Stimulated activated CD4-positive, alpha-beta T cell treated with anti-CD3 and anti-CD28 coated beads, Interleukin-1b, Interleukin-23, amount 100 ng/mL, for 24 hours (primary cell): ENCODE results near the gene INPP5A.

Experiments used
- DNase-seq, 4 experiments: peaks; one replicate each; pipeline ENCODE4 v3.0.0-alpha.2; 2020; ENCODE audit warnings: low read depth in 4 of 4, low spot score in 1 of 4

Gene INPP5A

DNA sequence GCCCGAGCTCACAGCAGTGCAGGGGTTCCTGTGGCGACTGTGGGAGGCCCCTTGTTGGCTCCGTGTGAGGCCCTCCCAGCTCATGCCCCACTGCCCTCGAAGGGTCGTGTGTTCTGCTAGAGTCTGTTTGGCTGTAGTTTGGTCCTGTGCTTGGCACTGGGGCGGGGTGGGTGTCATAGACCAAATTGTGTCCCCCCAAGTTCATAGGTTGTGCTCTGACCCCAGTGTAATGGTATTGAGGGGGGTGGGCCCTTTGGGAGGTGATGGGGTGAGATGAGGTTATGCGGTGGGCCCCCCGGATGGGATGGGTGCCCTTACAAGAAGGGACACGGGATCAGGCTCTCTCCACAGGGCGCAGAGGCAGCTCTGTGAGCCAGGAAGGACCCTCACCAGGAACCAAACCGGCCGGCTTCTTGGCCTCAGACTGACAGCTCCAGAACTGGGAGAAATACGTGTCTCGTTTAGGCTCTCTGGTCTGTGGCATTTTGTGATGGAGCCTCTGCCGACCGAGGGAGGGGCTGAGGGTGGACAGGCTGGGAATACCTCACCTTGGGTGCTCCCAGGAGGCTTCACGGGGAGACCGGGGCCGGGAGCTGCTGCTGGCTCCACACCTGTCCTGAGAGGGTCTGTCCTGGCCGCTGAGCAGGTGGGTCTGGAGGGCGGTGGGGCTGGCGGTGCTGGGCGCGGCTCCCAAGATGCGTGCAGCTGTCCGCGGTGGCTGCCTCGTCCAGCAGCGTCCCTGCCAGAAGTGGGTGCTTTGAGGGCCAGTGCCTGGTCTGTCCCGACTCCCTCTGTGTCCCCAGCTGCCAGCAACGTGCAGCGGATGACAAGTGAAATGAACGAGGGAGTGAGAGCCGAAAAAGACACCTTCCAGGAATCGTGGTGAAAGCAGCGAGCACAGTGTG is 89.4 kb downstream of the INPP5A start:
- no peak for DNase-seq

DNA sequence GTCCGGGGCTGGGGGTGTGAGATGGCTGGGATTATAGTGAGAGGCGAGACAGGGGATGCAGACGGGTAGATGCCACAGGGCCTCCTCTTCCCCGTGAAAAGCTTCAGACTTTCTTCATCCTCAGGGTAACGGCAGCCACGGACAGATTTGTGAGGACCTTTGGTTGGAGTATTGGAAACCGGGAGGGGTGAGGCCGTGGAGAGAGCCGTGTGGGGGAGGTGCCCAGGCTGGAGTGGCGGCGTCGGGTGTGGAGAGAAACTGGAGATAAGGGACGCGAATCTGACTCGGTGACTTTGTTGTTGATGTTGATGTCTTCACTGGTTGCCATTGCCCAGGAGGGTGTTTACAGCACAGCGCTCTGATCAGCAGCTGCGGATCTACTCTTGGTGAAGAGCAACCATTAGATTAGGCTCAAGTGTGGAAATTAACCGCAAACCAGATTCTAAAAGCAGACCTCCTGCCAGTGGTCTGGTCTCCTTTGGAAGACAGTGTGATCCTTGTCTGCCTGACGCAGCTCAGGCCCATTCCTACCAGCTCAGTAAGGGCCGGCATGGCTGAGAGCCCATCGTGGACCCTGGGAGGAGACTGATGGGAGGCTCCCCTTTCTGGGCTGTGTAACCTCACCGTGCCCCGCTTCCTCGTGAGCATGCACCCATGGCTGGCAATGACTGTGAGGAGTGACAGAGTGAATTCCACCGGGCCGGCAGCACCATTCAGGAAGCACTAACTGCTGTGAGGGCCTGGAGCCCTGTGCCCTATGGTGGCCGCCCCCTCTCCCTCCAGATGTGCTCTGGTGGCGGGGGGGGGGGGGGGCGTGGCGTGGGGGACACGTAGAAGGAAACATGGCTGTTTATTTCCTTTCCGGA is 90.3 kb downstream of the INPP5A start:
- DNase-seq: no peak

DNA sequence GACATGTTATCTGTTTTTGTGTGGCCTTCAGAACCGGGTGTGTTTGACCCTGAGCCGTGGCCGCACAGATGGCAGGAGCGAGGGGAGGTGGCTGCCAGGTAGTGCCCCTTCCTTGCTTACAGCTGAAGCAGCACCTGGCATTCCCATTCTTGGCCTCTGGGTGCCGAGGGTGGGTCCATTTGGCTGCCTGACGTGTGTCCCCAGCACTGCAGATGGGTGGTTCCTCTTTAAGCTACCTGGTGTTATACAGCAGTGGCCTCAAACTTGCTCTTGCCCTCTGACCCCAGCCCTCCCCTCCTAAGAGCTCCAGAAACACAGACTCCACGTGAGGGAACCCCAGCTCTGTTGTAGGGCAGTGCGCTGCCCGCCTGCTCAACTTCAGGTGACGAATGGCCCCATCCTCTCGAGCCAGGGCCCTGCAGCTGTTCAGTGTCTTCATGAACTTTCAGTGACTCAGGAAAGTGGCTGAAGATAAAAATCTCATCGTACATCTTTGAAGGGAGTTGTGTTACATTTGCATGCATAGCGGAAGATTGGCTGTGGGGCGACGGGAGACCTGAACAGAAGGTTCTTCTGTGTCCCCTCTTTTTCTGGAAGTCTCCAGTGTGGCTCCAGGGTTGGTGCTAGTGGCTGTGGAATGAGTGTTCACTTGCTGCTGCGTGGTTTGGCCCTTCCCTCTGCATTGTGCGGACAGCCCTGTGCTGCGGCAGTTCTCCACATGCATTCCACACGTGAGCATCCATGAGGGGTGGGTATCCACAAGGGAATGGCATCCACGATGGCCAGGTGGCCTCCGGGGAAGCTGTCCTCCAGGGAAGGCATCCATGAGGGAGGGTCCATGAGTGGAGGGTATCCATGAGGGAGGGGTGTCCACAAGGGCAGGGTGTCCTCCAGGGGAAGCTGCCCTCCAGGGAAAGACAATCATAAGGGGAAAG is 91.6 kb downstream of the INPP5A start:
- DNase-seq: no peak

DNA sequence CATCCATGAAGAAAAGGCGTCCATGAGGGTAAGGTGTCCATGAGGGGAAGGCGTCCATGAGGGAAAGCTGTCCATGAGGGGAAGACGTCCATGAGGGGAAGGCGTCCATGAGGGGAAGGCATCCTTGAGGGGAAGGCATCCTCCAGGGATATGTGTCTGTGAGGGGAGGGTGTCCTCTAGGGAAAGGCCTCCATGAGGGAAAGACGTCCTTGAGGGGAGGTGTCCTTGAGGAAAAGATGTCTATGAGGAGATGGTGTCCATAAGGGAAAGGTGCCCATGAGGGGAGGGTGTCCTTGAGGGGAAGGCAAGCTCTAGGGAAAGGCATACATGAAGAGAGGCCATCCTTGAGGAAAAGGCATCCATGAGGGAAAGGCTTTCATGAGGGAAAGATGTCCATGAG is 92.6 kb downstream of the INPP5A start:
- DNase-seq: no peak

DNA sequence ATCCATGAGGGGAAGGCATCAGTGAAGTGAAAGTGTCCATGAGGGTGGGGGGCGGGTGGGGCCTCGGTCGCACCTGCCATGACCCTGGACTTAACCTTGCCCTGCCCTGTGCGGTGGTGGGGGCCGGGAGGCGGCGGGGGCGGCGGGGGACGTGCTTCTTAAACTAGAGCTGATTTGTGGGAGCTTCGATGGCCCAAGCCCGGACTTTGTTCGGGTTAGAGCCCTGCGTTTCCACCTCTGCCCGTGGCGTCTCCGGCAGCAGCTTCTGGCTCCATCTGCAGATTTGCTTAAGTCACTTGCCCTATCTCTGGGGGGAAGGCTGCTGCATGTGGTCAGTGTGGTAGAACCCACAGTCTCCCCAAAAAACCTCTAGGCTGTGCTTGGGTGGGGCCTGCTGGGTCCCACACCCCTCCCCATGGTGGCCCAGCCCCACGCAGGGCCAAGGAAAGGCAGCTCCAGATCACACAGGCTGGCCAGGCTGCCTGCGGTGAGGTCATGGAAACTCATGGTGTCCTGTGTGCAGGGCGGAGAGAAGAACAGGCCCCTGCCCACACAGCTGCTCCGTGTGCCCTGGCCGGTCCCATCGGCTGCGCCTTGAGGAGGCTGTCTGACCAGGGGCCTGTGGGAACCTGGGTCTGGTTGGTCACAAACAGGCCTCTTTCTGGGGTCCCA is 93.2 kb downstream of the INPP5A start:
- DNase-seq: no peak

DNA sequence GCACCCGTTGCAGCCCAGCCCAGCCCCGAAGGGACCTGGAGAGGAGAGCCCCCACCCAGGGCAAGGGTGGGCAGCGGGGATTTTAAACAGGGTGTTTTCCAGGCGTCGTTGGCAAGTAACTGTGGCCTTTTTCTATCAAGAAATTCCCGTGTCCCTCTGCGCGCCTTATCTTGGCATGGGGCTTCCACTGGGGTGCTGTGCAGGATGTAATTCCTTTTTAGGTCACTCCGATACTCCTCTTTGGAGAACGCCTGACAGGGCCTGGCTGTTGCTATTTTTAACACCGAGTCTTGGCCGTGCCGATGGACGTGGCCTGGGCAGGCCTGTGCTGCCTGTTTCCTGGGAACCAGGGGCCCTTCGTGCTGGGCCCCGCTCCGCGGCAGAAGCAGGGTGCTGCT is 93.8 kb downstream of the INPP5A start:
- DNase-seq: no peak

DNA sequence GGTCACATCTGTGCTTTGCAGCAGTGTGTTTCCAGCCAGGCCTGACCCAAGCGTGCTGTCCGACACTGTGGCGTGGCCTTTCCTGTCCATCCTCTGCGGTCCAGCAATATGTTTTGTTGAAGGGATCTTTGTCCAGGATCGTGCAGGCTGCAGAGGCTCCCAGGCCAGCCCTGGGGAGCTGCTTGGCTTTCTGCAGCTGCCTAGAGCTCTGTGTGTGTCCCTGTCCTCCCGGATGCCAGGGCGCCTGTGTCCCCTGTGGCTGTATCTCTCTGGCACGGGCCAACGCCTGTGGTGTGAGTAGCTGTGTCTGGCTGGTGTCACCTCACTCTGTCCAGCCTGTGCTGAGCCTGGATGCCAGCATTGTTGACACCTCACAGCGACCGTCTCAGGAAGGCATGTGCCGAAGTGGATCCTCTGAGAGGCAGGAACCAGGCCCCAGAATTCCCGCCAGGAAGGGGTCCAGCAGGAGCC is 94.5 kb downstream of the INPP5A start:
- no peak for DNase-seq

DNA sequence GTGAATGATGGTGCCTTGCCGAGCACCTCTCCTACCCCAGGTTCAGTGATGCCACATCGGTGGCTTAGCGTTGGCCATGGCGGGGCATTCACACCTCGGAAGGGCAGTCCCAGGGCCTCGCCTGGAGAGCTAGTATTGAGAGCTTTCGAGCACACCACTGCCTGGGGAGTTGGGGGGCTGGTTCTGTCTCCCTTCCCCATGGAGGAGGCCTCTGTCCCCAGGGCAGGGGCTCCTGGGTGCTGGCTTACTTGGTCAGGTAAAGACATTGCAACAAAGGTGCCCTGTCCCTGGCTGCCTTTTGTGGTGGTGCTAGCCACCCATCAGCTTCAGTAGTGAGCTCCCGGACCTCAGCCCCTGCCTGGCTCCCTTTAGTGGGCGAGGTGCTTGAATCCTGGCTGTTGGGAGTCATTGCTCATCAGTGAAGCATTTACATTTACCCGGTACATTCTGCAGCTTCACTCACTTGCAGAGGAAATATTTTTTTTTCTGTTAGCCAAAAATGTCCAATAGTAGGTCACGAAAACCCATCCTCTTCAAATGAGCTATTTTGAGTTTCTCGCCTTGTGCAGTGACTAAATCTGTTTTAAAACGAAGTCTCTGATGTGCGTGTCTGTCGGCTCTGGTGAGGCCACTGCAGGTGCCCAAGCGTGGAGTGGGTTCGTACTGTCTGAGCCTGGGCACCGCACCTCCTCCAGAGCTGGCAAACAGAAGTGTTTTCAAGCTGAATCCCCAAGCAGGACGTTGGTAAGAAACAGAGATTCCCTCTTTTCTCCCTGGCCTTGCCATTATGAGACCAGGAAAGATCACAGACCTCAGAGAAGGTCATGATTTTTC is 95.5 kb downstream of the INPP5A start:
- DNase-seq: no peak

DNA sequence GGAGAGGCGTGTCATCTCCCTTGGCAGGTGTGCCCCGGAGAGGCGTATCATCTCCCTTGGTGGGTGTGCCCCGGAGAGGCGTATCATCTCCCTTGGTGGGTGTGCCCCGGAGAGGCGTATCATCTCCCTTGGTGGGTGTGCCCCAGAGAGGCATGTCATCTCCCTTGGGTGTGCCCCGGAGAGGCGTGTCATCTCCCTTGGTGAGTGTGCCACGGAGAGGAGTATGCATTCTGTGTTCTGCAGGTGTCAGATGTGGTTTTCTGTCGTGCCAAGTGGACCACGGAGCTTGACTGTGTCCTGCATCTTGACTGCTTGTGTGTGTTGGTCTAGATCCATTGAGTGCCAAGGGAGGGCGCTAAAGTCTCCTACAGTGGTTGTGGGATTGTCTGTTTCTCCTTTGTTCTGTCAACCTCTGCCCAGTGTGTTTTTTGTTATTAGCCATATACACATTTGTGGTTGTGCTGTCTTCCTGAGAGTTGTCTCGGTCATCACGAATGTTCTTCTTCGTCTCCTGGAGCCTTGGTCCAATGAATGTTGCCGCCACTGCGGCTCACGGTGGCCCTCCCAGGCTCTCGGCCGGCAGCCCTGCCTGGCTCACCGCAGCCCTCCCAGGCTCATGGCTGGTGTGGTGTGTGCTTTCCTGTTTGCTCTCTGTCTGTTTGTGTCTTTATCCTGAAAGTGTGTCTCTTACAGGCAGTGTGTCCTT is 96.8 kb downstream of the INPP5A start:
- no peak for DNase-seq

DNA sequence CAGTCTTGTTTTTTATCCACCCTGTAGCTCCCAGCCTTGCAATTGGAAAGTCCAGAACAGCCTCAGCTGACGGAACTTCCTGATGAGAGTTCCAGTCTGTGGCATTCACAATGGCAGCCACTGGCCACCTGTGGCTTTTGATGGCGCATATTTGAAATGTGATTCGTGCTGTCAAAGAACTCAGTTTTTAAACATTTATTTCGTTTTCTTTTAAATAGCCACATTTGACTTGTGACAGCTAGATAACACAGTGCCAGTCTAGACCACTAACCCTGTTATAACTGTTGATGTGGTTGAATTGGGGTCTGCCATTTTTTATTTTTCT is 97.3 kb downstream of the INPP5A start:
- DNase-seq: no peak

DNA sequence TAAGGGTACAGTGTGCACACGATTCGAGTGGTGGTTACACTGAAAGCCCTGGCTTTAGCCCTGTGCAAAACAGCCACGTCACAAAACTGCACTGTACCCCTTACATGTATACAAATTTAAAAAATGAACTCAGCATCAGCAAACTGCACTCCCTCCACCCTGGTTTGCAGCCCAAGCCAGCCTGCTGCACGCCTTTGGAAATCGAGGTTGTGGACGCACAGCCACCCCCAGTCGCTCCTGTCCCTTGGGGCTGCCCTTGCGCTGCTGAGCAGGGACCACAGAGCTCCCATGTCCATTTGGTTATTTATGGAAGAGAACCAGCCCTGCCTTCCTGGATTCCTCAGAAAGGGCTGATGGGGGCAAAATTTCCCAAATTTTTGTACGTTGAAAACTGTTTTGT is 98.8 kb downstream of the INPP5A start:
- no peak for DNase-seq

DNA sequence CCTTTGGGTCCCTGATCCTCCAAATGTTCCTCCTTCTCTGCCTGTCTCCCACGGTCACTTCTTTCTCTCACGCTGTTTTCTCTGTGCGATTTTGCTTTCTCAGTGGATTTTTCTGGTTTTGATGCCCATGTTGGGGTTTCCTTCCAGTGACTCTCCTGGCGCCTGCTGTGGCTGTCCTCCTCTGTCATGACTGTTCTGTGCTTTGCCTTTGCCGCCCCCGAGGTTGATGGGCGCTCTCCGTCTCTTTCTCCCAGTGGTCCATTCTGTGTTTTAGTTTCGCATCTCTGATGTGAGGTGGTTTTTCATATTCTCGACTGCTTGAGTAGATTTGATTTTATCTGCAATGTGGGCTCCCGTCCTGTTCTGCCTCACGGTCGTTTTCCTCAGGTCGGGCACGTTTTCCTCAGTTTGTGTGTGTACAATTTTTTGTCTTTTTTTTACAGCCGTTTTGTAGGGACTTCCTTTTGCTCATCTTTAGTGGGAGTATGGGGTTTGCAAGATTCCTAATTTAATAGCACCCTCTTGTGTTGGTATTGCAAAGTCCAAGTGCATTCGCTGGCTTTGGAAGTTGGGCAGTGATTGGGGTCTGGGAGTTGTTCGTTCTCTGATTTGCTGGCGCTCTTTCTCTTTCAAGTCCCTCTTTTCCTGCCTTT is 100.0 kb downstream of the INPP5A start:
- DNase-seq: no peak

DNA sequence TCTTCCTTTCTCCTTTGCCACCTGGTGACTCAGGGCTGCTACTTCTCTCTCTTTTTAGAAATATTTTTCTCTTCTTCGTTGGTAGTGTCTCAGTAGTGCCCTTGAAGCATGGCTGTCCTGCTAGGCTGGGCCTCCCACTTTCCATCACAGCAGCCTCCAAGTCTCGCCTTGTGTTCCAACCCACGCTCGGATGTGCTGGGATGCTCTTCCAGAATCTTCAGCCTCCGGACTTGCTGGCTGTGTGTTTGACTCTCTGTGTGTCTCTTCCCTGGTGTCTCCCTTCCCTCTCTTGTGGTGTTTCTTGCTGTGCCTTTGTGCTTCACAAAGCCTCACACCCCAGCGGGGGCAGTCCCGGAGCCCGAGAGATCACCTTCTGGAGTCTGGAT is 100.5 kb downstream of the INPP5A start:
- no peak for DNase-seq

DNA sequence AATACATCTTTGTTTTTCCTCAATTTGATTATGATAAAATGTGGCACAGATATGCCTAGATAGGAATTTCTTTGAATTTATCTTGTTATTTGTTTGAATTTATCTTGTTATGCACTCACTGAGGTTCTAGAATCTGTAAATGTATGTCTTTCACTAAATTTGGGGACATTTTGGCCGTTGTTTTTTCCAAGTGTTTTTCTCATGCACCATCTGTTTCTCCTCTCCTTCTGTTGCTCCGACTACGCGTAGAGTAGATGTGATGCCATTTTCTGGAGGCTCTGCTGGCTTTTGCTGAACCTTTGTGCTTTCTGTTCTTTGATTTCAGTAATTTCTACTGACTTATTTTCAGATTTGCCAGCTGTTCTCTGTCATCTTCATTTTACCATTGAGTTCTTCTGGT is 101.9 kb downstream of the INPP5A start:
- no peak for DNase-seq

DNA sequence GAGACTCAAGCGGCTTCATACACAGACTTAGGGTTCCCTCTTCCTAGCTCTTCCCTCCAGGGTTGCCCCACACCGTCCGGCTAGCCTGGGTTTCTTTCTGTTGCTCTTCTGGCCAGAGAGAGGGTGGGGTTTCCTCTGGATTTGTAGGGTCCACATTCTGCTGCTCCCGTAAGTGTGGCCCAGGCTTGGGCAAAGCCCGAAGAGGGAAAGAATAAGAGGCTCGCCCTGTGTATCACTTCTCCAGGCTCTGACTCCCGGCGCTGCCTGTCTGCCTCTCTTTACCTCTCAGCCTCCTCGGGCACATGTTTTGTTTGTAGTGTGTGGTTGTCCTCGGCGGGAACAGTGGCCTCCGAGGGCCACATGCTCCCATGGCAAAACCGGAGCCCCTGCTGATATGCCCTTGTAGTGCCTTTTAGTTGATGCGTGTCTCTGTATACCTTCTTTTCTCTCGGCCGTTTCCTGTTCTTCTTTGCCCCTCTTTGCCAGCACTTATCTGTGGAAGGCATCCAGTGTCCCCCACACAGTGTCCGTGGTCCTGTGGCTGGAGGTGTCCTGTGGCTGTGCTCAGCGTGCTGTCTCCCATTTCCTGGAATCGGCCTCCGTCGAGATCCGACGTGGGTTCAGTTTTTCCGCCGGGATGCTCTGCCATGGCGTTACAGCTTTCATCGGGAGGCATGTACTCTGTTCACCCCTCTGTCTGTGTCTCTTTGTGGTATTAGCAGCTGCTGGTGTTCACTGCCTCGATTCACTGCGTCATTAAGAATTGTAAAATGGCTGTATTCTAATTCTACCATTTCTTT is 102.9 kb downstream of the INPP5A start:
- no peak for DNase-seq

DNA sequence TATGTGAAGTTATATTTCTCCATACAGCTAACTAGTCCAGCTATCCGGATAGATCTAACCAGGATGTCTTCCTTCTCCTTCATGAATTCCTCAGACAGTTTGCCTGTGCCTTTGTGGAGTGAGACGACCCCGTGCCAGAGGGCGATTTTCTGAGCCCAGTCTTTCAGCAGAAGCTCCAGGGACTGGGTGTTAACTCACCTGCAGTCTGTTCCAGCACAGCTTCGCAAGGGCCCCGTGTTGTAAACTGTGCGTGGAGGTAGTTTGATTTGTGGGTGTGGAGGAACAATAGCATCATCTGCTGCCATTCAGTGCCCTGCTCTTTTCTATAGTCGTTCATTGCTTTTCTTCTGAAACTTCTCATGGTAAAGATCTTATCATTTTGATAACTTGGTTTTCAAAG is 103.8 kb downstream of the INPP5A start:
- DNase-seq: no peak

DNA sequence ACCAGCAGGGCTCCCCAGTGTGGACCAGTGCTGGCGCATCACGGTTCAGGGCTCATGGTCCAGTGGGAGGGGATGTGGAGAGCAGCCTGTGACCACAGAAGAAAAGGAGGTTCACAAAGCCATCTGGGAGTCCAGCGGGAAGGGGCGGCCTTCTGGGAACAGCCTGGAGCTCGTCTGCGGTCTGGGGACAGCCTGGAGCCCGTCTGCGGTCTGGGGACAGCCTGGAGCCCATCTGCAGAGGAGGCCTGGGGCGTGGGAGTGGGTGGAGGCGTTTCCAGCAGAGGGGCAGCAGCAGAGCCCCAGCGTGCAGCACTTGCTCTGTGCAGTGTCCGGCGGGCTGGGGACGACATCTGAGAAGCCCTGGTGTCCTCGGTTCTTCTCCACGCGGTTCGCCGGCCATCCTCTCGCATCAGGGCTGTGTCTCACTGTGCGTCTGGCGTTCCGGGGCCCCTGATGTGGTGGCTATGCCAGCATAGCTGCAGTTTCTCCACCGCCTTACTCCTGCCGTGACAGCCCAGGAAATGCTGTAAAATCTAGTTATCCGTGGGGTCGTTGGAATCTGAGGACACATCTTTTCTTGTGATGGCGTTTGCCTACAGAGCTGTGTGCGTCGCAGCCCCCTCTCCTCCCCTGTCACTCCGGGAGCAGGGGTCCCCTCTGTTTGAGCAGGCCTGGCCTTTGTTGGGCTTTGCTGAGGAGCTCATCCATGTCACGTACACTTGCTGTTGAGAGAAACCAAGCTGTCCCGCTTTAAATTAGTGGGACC is 104.6 kb downstream of the INPP5A start:
- DNase-seq: no peak
